HG02970 (cell line): Measurements from ENCODE around the gene CYYR1.

Source experiments
- ATAC-seq: cut with Tn5 transposase; IDR thresholded peaks from one replicate; pipeline ENCODE4 v1.9.1; 2021; ENCODE audit warnings: mild to moderate bottlenecking, moderate library complexity, moderate number of reproducible peaks; ENCODE audit not compliant: unreplicated experiment, low FRiP score

The CYYR1 gene

GRCh38 chr21:26443867-26444266, 129.2 kb downstream of the CYYR1 start:
- no peak for ATAC-seq

DNA sequence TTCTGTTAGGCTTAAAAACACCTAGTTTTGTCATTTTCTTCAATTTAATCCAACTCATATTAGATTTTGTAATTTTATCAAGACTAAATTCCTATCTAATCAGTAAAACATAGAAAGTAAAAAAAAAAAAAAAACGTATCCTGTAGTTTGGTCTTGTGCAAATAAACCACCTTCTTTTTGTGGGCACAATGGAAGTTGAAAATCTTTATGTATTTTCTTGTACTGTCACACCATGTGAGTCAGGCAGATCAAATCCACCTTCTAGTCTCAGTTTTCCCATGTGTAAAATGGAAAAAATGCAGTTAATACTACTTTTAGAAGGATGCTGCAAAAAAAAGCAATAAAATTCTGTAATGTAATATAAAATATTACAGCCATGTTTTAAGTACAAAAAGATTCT, 129.8 kb downstream of the CYYR1 start:
- ATAC-seq, result no peak

GRCh38 chr21:26441149-26441548, 131.9 kb downstream of the CYYR1 start:
- ATAC-seq, result no peak

GRCh38 chr21:26438976-26439375, 134.1 kb downstream of the CYYR1 start:
- no peak for ATAC-seq

- no peak for ATAC-seq
Observed at GRCh38 chr21:26437326-26438009, 135.6 kb downstream of the CYYR1 start.

DNA sequence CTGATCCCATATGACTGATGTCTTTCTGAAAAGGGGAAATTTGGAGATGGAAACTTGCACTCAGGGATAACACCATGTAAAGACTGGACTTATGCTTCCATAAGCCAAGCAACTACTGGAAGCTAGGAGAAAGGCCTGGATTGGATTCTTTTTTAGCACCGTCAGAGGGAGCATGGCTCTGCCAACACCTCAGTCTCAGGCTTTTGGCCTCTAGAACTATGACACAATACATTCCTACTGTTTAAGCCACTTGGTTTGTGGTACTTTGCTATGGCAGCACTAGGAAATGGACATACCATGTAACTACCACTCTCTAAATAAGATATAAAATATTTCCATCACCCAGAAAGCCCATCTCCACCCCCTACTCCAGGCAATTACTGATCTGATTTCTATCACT, 139.7 kb downstream of the CYYR1 start:
- no peak for ATAC-seq

DNA sequence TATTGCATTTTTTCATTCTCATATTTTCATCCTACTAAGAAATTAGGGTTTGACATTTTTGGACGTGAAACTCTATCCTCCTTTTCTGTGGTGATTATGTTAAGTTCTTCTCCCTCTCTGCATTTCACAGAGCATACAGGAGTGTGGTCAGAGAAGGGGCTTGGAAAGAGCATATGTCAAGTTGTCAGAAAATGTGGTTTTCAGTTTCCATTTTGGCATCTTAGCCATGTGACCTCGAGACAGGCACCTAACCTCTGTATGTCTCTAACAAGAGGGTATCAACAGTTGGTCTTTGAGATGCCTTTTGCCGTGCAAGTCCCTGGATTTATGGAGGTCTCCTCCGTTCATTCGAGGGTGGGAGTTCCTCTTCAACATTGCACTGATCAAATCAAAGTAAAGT, 140.7 kb downstream of the CYYR1 start:
- no peak for ATAC-seq

DNA sequence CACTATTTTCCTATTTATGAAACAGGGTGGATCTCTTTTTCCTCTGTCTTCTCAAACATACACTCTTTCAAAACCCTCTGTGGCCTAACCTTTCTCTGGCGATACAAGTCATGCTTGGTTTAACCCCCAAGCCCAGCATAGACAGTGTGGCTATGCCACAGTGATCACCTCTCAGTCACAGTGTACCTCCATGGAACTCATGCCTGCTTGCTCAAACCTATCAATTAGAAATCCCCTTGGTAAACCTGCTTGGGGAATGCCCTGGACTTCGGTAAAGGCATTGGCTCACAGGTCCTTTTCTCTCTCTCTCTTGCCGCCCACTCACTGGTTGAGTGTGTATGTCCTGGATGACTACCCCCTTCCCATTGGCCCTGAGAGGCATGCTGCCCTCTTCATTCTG, 147.5 kb downstream of the CYYR1 start:
- ATAC-seq, result no peak

DNA sequence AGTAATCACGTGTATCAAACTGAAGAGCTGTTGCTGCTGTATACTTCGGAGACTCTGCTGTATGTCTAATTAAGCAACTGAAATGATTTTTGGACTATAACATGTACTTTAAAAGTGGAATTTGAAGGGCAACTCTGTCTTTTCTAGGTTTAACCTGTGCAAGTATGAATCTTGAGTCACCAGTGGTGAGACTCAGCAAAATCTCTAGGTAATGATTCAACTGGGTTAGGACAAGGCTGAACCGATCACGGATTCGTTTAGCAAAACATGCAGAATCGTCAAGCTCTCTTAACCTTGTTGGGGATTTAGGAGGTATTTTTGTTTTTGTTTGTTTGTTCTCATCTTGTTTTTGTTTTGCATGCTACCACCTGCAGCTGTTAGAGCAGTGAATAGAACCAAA, 149.6 kb downstream of the CYYR1 start:
- no peak for ATAC-seq

DNA sequence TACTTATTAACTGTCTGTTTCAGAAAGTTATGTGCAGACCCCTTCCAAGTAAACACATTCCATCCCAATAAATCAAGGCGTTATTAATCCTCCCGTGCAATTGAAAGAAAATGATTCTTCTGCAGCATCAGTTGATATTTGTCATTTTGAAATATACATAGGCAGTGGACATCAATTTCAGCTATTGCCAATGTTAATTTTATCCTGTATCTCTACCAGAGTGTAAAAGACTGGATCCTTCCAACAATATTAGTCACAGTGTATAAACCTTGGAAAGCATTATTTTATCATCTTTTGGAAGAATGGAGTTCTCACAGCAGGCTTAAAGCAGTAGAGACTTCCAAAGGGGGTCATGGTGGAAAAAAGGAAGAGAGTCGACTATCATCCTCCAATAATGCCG, 150.4 kb downstream of the CYYR1 start:
- ATAC-seq, result no peak

DNA sequence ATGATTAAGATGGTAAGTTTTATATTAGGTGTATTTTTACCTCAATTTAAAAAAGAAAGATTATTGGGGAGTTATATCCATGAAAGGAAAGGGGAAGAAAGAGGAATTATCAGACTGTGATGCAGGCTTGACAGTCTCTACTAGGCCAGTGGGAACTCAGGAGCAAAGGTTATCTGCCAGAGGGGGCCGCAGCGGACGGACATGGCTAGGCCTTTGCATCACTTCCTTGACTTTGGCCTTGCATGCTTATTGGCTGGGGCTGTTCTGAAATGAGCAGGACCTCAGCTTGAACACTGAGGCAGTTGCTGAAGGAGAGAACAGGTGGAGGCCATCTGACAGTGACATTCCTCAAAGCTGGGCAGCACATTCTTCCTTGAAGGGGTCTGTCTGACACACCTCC, 150.9 kb downstream of the CYYR1 start:
- no peak for ATAC-seq

- no peak for ATAC-seq
Observed at GRCh38 chr21:26421724-26422123, 151.4 kb downstream of the CYYR1 start.
